ENCODE data around the gene THEM4.
"Not testable (repeated sequence)": the region's sequence is repeated elsewhere in the genome, so short reads cannot be mapped to it uniquely, and the experiment has no call there.

THEM4 gene

DNA sequence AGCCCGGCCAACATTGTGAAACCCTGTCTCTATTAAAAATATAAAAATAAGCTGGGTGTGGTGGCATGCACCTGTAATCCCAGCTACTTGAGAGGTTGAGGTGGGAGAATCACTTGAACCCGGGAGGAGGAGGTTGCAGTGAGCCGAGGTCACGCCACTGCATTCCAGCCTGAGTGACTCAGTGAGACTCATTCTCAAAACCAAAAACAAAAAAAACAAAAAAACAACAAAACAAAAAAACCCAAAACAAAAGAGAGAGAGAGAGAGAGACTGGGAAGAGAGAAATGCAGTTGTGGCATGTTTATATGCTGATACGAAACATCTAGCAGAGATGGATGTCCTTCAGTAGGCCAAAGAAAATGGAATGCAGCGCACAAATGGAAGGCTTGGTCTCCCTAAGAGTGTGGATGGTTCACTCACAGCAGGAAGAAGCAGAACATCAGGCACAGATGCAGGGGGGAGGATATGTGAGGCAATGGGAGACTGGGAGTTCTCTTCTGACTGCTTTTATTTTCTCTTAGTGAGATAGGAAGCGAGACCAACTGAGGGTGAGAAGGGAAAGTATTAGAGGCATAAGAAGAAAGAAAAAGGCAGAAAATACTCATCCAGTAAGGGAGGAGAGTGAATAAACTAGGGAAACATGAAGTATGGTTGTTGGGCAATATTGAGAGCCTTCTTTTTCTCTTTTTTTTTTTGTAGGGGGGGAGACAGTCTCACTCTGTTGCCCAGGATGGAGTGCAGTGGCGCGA, 16.0 kb downstream of the THEM4 start:
- H3K9ac ChIP-seq (ENCODE audit: low read depth, low read length) = no peak overlapping the region
- no peaks in the 10 kb centered on the region for H3K9me3 ChIP-seq (ENCODE audit: control insufficient read depth, insufficient read depth, low read length)
- H3K36me3 ChIP-seq (ENCODE audit: insufficient read depth, low read length) = peaks cover 19% of the 10 kb centered on the region
- H3K4me1 ChIP-seq (ENCODE audit: insufficient read depth, low read length) = no peaks in the 10 kb centered on the region

- Histone ChIP-seq H3K9ac (ENCODE audit: low read depth, low read length) (no peak overlapping the region), H3K36me3 (ENCODE audit: insufficient read depth, low read length) (peaks cover 27% of the 10 kb centered on the region), H3K9me3 (ENCODE audit: control insufficient read depth, insufficient read depth, low read length) (no peaks in the 10 kb centered on the region), H3K4me1 (ENCODE audit: insufficient read depth, low read length) (no peaks in the 10 kb centered on the region)
Observed at GRCh38 chr1:151892190-151892589, 17.1 kb downstream of the THEM4 start.

DNA sequence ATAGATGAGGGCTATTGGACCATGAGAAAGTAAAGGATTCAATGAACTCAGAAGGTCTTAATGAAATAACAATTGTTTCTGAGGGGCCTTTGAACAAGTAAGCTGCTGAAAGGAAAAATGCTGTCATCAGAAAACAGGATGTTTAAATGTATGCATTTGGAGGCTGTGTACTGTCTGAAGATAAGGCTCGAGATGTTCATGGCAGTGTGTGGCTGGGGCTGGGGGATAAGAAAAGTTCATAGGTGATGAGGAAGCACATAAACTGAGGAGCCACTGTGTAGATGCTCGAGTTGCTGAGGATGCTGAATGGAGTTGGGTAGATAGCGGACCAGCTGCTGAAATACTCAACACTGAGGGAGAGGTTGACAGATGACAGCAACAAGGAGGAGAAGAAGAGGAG, 17.8 kb downstream of the THEM4 start:
- Histone ChIP-seq H3K36me3 (ENCODE audit: insufficient read depth, low read length) (peaks cover 27% of the 10 kb centered on the region), H3K9ac (ENCODE audit: low read depth, low read length) (no peak overlapping the region), H3K9me3 (ENCODE audit: control insufficient read depth, insufficient read depth, low read length) (peaks cover 6% of the 10 kb centered on the region), H3K4me1 (ENCODE audit: insufficient read depth, low read length) (no peaks in the 10 kb centered on the region)

DNA sequence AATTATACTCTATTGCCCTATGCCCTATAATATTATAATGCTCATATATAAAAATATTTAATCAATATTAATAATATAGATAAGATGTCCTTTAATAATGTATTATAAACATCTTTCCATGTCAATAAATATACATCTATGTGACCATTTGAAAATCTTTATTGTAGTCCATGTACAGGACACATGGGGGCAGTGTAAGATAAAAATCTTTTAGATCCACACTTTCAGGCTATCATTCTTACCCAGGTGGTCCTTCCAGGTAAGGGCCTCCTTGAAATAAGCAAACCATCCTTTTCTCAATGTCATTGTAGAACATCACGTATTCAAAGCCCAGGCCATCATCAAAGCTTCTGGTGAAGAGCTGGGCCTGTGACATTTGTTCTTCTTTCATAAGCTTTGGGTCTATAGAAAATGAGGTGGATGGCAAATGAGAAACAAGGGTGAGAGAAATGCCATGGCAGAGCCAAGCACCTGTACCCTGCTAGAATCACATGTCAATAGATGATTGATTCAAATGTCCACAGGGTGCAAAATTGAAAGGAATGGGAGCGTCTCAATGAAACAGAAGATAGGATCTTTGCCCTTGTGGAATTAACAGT, 20.2 kb downstream of the THEM4 start:
- Histone ChIP-seq H3K9me3 (ENCODE audit: control insufficient read depth, insufficient read depth, low read length) (peaks cover 6% of the 10 kb centered on the region), H3K36me3 (ENCODE audit: insufficient read depth, low read length) (peaks cover 21% of the 10 kb centered on the region), H3K4me1 (ENCODE audit: insufficient read depth, low read length) (no peaks in the 10 kb centered on the region), H3K9ac (ENCODE audit: low read depth, low read length) (no peak overlapping the region)

- H3K9me3 ChIP-seq (ENCODE audit: control insufficient read depth, insufficient read depth, low read length) = peaks cover 6% of the 10 kb centered on the region
- no peaks in the 10 kb centered on the region for H3K4me1 ChIP-seq (ENCODE audit: insufficient read depth, low read length)
- H3K36me3 ChIP-seq (ENCODE audit: insufficient read depth, low read length) = peaks cover 9% of the 10 kb centered on the region
- no peak overlapping the region for H3K9ac ChIP-seq (ENCODE audit: low read depth, low read length)
Observed at GRCh38 chr1:151887028-151887427, 22.3 kb downstream of the THEM4 start.

- no peaks in the 10 kb centered on the region for H3K4me1 ChIP-seq (ENCODE audit: insufficient read depth, low read length)
Observed at GRCh38 chr1:151885479-151885878, 23.8 kb downstream of the THEM4 start.

DNA sequence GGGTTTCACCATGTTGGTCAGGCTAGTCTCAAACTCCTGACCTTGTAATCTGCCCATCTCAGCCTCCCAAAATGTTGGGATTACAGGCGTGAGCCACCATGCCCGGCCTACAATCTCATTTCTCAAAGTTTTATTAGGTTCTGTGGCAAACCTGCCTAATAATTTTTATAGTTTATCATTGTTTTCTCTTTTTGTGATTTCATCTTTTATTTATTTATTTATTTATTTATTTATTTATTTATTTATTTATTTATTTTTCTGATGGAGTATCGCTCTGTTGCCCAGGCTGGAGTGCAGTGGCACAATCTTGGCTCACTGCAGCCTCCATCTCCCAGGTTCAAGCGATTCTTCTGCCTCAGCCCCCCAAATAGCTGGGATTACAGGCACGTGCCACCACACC, 24.4 kb downstream of the THEM4 start:
- not testable (repeated sequence) for H3K9ac ChIP-seq (ENCODE audit: low read depth, low read length); H3K9me3 ChIP-seq (ENCODE audit: control insufficient read depth, insufficient read depth, low read length); H3K36me3 ChIP-seq (ENCODE audit: insufficient read depth, low read length); H3K4me1 ChIP-seq (ENCODE audit: insufficient read depth, low read length)

More at GRCh38 chr1:151885479-151885878, 23.8 kb downstream of the THEM4 start:
- Histone ChIP-seq H3K36me3 (ENCODE audit: insufficient read depth, low read length) (peaks cover 8% of the 10 kb centered on the region; the same call in 1 of the 2 replicates), H3K9ac (ENCODE audit: low read depth, low read length) (no peak overlapping the region), H3K9me3 (ENCODE audit: control insufficient read depth, insufficient read depth, low read length) (peaks cover 6% of the 10 kb centered on the region)

DNA sequence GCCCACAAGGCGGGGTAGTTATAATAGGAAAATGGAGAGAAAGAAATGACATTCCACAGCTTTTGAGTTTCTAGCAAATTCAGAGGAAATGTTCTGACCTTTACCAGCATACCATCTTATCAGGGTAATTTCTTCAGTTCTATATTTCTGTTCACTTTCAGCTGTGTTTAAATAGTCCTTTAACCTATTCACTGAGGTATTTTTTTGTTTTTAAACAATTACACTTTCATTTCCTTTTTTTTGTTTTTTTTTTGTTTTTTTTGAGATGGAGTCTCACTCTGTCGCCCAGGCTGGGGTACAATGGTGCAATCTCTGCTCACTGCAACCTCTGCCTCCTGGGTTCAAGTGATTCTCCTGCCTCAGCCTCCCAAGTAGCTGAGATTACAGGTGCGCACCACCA, 24.9 kb downstream of the THEM4 start:
- not testable (repeated sequence) for H3K9ac ChIP-seq (ENCODE audit: low read depth, low read length); H3K4me1 ChIP-seq (ENCODE audit: insufficient read depth, low read length); H3K36me3 ChIP-seq (ENCODE audit: insufficient read depth, low read length)

DNA sequence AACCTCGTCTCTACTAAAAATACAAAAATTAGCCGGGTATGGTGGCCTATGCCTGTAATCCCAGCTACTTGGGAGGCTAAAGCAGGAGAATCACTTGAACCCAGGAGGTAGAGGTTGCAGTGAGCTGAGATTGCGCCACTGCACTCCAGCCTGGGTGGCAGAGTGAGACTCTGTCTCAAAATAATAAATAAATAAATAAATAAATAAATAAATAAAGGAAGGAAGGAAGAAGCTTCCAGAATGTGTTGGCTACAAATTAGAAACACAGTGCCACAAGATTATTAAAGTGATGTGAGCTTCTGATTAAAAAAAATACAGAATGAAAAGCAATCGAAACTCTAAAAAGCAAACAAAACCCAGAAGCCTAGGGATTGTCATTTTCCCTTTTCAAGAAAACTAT, 25.4 kb downstream of the THEM4 start:
- not testable (repeated sequence) for H3K36me3 ChIP-seq (ENCODE audit: insufficient read depth, low read length); H3K9ac ChIP-seq (ENCODE audit: low read depth, low read length); H3K4me1 ChIP-seq (ENCODE audit: insufficient read depth, low read length); H3K9me3 ChIP-seq (ENCODE audit: control insufficient read depth, insufficient read depth, low read length)

More for the DNA sequence above, 24.9 kb downstream of the THEM4 start:
- not testable (repeated sequence) for H3K9me3 ChIP-seq (ENCODE audit: control insufficient read depth, insufficient read depth, low read length)

DNA sequence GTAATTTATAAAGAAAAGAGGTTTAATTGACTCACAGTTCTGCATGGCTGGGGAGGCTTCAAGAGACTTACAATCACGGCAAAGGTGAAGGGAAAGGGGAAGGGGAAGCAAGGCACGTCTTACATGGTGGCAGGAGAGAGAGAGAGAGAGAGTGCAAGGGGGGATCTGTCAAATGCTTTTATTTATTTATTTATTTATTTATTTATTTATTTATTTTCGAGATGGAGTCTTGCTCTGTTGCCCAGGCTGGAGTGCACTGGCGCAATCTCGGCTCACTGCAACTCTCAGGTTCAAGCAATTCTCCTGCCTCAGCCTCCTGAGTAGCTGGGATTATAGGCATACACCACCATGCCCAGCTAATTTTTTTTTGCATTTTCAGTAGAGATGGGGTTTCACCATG, 26.4 kb downstream of the THEM4 start:
- not testable (repeated sequence) for H3K9ac ChIP-seq (ENCODE audit: low read depth, low read length); H3K9me3 ChIP-seq (ENCODE audit: control insufficient read depth, insufficient read depth, low read length); H3K36me3 ChIP-seq (ENCODE audit: insufficient read depth, low read length); H3K4me1 ChIP-seq (ENCODE audit: insufficient read depth, low read length)

- Histone ChIP-seq H3K4me1 (ENCODE audit: insufficient read depth, low read length) (no peaks in the 10 kb centered on the region), H3K9ac (ENCODE audit: low read depth, low read length) (no peak overlapping the region), H3K36me3 (ENCODE audit: insufficient read depth, low read length) (no peaks in the 10 kb centered on the region; the same call in 1 of the 2 replicates), H3K9me3 (ENCODE audit: control insufficient read depth, insufficient read depth, low read length) (peaks cover 6% of the 10 kb centered on the region)
Observed at GRCh38 chr1:151882466-151882865, 26.8 kb downstream of the THEM4 start.

- no peaks in the 10 kb centered on the region for H3K4me1 ChIP-seq (ENCODE audit: insufficient read depth, low read length)
Observed at GRCh38 chr1:151881479-151881878, 27.8 kb downstream of the THEM4 start.

GRCh38 chr1:151875419-151876097, 33.8 kb downstream of the THEM4 start:
- Histone ChIP-seq H3K36me3 (ENCODE audit: insufficient read depth, low read length) (peaks cover 3% of the 10 kb centered on the region; the same call in 1 of the 2 replicates), H3K9me3 (ENCODE audit: control insufficient read depth, insufficient read depth, low read length) (no peaks in the 10 kb centered on the region), H3K4me1 (ENCODE audit: insufficient read depth, low read length) (no peaks in the 10 kb centered on the region), H3K9ac (ENCODE audit: low read depth, low read length) (no peak overlapping the region)

More at GRCh38 chr1:151881479-151881878, 27.8 kb downstream of the THEM4 start:
- H3K36me3 ChIP-seq (ENCODE audit: insufficient read depth, low read length) = no peaks in the 10 kb centered on the region; the same call in 1 of the 2 replicates
- no peak overlapping the region for H3K9ac ChIP-seq (ENCODE audit: low read depth, low read length)
- H3K9me3 ChIP-seq (ENCODE audit: control insufficient read depth, insufficient read depth, low read length) = no peaks in the 10 kb centered on the region

DNA sequence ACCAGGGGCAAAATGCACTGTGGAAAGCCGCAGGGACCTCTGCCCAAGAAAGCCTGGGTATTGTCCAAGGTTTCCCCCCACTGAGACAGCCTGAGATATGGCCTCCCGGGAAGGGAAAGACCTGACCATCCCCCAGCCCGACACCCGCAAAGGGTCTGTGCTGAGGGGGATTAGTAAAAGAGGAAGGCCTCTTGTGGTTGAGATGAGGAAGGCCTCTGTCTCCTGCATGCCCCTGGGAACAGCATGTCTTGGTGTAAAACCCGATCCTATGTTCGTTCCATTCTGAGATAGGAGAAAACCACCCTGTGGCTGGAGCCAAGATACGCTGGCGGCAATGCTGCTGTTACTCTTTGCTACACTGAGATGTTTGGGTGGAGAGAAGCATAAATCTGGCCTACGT, 36.5 kb downstream of the THEM4 start:
- H3K4me1 ChIP-seq (ENCODE audit: insufficient read depth, low read length); H3K9me3 ChIP-seq (ENCODE audit: control insufficient read depth, insufficient read depth, low read length); H3K36me3 ChIP-seq (ENCODE audit: insufficient read depth, low read length); H3K9ac ChIP-seq (ENCODE audit: low read depth, low read length): not testable (repeated sequence)

All from ES-I3 (cell line).